HepG2 (cell line): ENCODE results near the gene NPY4R. TPM values are rescaled to one million over a fixed set of nuclear protein-coding genes. Genes with fewer than 3 reads are reported as not detected.
"Not testable (repeated sequence)": the region's sequence is repeated elsewhere in the genome, so short reads cannot be mapped to it uniquely, and the experiment has no call there.

ENCODE experiments used
- ATAC-seq: fragments of 200-7000 bp; cut with Tn5 transposase; 3 replicates; pipeline ENCODE4 v1.9.1; 2020; ENCODE audit warnings: mild to moderate bottlenecking, moderate library complexity
- Bru-seq: library from RNA; stranded (reverse); fragments of 400-500 nt; gene quantifications from one replicate; lab custom pipeline; 2021; lab: Mats Ljungman, UMichigan
- BruChase-seq, 2 experiments: library from RNA; stranded (reverse); fragments of 400-500 nt; gene quantifications; one replicate each; lab custom pipeline; 2021; lab: Mats Ljungman, UMichigan
- BruUV-seq: library from RNA; stranded (reverse); fragments of 400-500 nt; replicated peaks from 2 replicates; lab custom pipeline; 2021; lab: Mats Ljungman, UMichigan
- CTCF ChIA-PET: fragments of 300-600 bp; formaldehyde crosslinking; extraction: SDS; loops from one replicate; lab custom pipeline; 2021; ENCODE audit warnings: low total read pairs, inconsistent platforms, low intra/inter-chr PET ratio; lab: Yijun Ruan, JAX
- POLR2A ChIA-PET: fragments of 350-600 bp; sonication (Branson Sonifier 250); formaldehyde crosslinking; loops from one replicate; lab custom pipeline; 2020; ENCODE audit warnings: antibody characterized with exemption, inconsistent platforms; lab: Yijun Ruan, JAX
- DNase-seq: peaks from one replicate; pipeline ENCODE4 v3.0.0-alpha.2; 2015; ENCODE audit warnings: low spot score
- FAIRE-seq: peaks from 3 replicates; lab custom pipeline; 2011; peaks lifted over from hg19 to GRCh38; lab: Jason Lieb, UNC
- H2AFZ ChIP-seq: one replicate; pipeline ENCODE4 v1.6.1; 2011; ENCODE audit warnings: low read length, inconsistent platforms
- H3K27ac ChIP-seq: fragments of 300-600 bp; 3 replicates; pipeline ENCODE4 v1.8.0; 2011; ENCODE audit warnings: mixed run types, mild to moderate bottlenecking, mixed read lengths, low read length, inconsistent platforms; ENCODE audit not compliant: insufficient read depth; ENCODE audit errors: extremely low read length
- H3K27me3 ChIP-seq, 2 experiments: fragments of 200-600 bp in 1 of 2; 2 replicates in 1 of 2; 3 replicates in 1 of 2; pipeline versions ENCODE4 v1.6.0 to v1.8.0; 2011; ENCODE audit warnings: low read length in 2 of 2, mild to moderate bottlenecking in 2 of 2, moderate library complexity in 2 of 2, inconsistent platforms in 1 of 2; ENCODE audit not compliant: insufficient read depth in 2 of 2, control insufficient read depth in 1 of 2
- H3K36me3 ChIP-seq, 2 experiments: fragments of 200-600 bp in 1 of 2; replicated peaks in 1 of 2; 2 replicates in 1 of 2; 3 replicates in 1 of 2; pipeline versions ENCODE4 v1.5.1 to v1.8.0; 2011; ENCODE audit warnings: low read length in 2 of 2, inconsistent platforms in 1 of 2; ENCODE audit not compliant: insufficient read depth in 2 of 2, control insufficient read depth in 1 of 2
- H3K4me1 ChIP-seq: 2 replicates; pipeline ENCODE4 v1.5.1; 2012; ENCODE audit warnings: low read length, inconsistent platforms; ENCODE audit not compliant: insufficient read depth
- H3K4me2 ChIP-seq: 2 replicates; pipeline ENCODE4 v1.6.0; 2011; ENCODE audit warnings: low read depth, low read length, inconsistent platforms
- H3K4me3 ChIP-seq, 3 experiments: fragments of 200-600 bp in 1 of 3; sonication (generic), shearing (Covaris generic) in 1 of 3; replicated peaks in 1 of 3; 2 replicates each; pipeline ENCODE4 v1.5.1; 2011 to 2016; ENCODE audit warnings: low read length in 3 of 3, inconsistent platforms in 2 of 3, low read depth in 2 of 3, mild to moderate bottlenecking in 2 of 3, control low read depth in 1 of 3, mixed read lengths in 1 of 3; ENCODE audit not compliant: insufficient read depth in 1 of 3
- H3K79me2 ChIP-seq: one replicate; pipeline ENCODE4 v1.6.1; 2011; ENCODE audit warnings: low read length, inconsistent platforms; ENCODE audit not compliant: insufficient read depth
- H3K9ac ChIP-seq: 2 replicates; pipeline ENCODE4 v1.6.0; 2011; ENCODE audit warnings: mild to moderate bottlenecking, low read depth, low read length, inconsistent platforms; ENCODE audit not compliant: insufficient read depth
- H3K9me3 ChIP-seq: 2 replicates; pipeline ENCODE4 v1.5.1; 2012; ENCODE audit warnings: mild to moderate bottlenecking, low read length
- H4K20me1 ChIP-seq: 2 replicates; pipeline ENCODE4 v1.6.0; 2011; ENCODE audit warnings: inconsistent platforms, mild to moderate bottlenecking, low read length, moderate library complexity; ENCODE audit not compliant: insufficient read depth
- CREBL2 ChIP-seq: sonication (generic); formaldehyde crosslinking; IDR thresholded peaks from 2 replicates; pipeline ENCODE4 v1.8.1; 2023; ENCODE audit warnings: missing genetic modification reagents, mild to moderate bottlenecking, borderline replicate concordance
- IKZF4 ChIP-seq: sonication (generic); formaldehyde crosslinking; IDR thresholded peaks from 2 replicates; pipeline ENCODE4 v1.5.1; 2020; ENCODE audit warnings: borderline replicate concordance, mild to moderate bottlenecking, low read depth, missing genetic modification reagents; ENCODE audit errors: not compliant biosample characterization
- RARA ChIP-seq: IDR thresholded peaks from 2 replicates; pipeline ENCODE4 v1.6.1; 2016; ENCODE audit warnings: missing genetic modification reagents, missing compliant biosample characterization
- SIX1 ChIP-seq: sonication (generic); formaldehyde crosslinking; IDR thresholded peaks from 2 replicates; pipeline ENCODE4 v1.4.0; 2020; ENCODE audit warnings: missing genetic modification reagents, borderline replicate concordance
- TBL1XR1 ChIP-seq: fragments of 150-350 bp; IDR thresholded peaks from 2 replicates; pipeline ENCODE4 v1.6.1; 2014; ENCODE audit warnings: borderline replicate concordance, low read length; ENCODE audit not compliant: partially characterized antibody
- ZNF260 ChIP-seq: sonication (generic); formaldehyde crosslinking; IDR thresholded peaks from 2 replicates; pipeline ENCODE4 v1.4.0; 2020; ENCODE audit warnings: missing genetic modification reagents, low read depth, mild to moderate bottlenecking, borderline replicate concordance
- ZNF572 ChIP-seq: sonication (generic); formaldehyde crosslinking; IDR thresholded peaks from 2 replicates; pipeline ENCODE4 v1.5.1; 2020; ENCODE audit warnings: mild to moderate bottlenecking, missing genetic modification reagents
- ZNF589 ChIP-seq: sonication (generic); formaldehyde crosslinking; conservative IDR thresholded peaks from 2 replicates; pipeline ENCODE4 v1.8.0; 2022; ENCODE audit warnings: mild to moderate bottlenecking, moderate library complexity, missing genetic modification reagents
- ZNF713 ChIP-seq: sonication (generic); formaldehyde crosslinking; IDR thresholded peaks from 2 replicates; pipeline ENCODE4 v1.4.0; 2020; ENCODE audit warnings: mild to moderate bottlenecking, missing genetic modification reagents
- ZNF800 ChIP-seq: sonication (generic); formaldehyde crosslinking; IDR thresholded peaks from 2 replicates; pipeline ENCODE4 v1.4.0; 2020; ENCODE audit warnings: missing genetic modification reagents
- WGBS: methylation state at CpG from one replicate; pipeline ENCODE4 v1.1.6; 2017; ENCODE audit warnings: low lambda C conversion rate; 5-methylcytosine and 5-hydroxymethylcytosine counted together
- in situ Hi-C: cut with HindIII; loops from 2 replicates; pipeline ENCODE4 v1.10.0; 2017; ENCODE audit warnings: low pct_unique_long_range_greater_than_20kb; ENCODE audit not compliant: extremely low pct_ligation_motif_present
- intact Hi-C: fragments of 100-400 bp; cut with micrococcal nuclease; formaldehyde crosslinking; loops from one replicate; pipeline ENCODE4 v1.10.0; 2022; ENCODE audit not compliant: unreplicated experiment
- long read RNA-seq, 2 experiments: library from RNA in 1 of 2; library from polyadenylated mRNA in 1 of 2; stranded (forward) in 1 of 2; unstranded in 1 of 2; transcript quantifications; one replicate each; pipeline ENCODE4 v2.0.0, GENCODE V29; 2019 to 2022
- polyA minus RNA-seq, 3 experiments: library from RNA; depleted of rRNA, polyadenylated mRNA; stranded (reverse); fragments of >200 nt; gene quantifications; 2 replicates each; pipeline ENCODE4 v1.2.3, GENCODE V29; 2011; ENCODE audit warnings: low replicate concordance in 1 of 3
- polyA plus RNA-seq, 8 experiments: library from polyadenylated mRNA; depleted of rRNA in 3 of 8; stranded (reverse) in 7 of 8; unstranded in 1 of 8; fragments of >200 nt; fragmentation: Illumina TruSeq in 4 of 8; extraction: Trizol in 4 of 8; gene quantifications; 2 replicates each; pipeline versions ENCODE4 v1.2.1 to v1.2.3, GENCODE V29; 2011 to 2016; ENCODE audit warnings: low read depth in 4 of 8, missing spikeins in 1 of 8, mixed read lengths in 1 of 8; ENCODE audit not compliant: insufficient read depth in 1 of 8
- total RNA-seq, 5 experiments: library from RNA; depleted of rRNA; stranded (reverse); fragments of >200 nt; fragmentation: Illumina TruSeq; extraction: Trizol; gene quantifications; 2 replicates each; pipeline ENCODE4 v1.2.3, GENCODE V29; 2016; ENCODE audit warnings: low read depth in 1 of 5

Gene NPY4R
- not detected in 2 replicates for total RNA-seq (2016; rRNA removed; fragmentation: Illumina TruSeq; extraction: Trizol)
- total RNA-seq (2016; cell fraction: cytosol; rRNA removed; fragmentation: Illumina TruSeq; extraction: Trizol; ENCODE audit: low read depth): not detected in 2 replicates
- not detected in 2 replicates for total RNA-seq (2016; cell fraction: insoluble cytoplasmic fraction; rRNA removed; fragmentation: Illumina TruSeq; extraction: Trizol)
- total RNA-seq (2016; cell fraction: membrane; rRNA removed; fragmentation: Illumina TruSeq; extraction: Trizol): not detected in 2 replicates
- total RNA-seq (2016; cell fraction: nucleus; rRNA removed; fragmentation: Illumina TruSeq; extraction: Trizol): not detected in 2 replicates
- not detected in 2 replicates for polyA plus RNA-seq (2011; rRNA removed)
- not detected in 2 replicates for polyA plus RNA-seq (2011; cell fraction: cytosol; rRNA removed)
- polyA plus RNA-seq (2011; cell fraction: nucleus; rRNA removed): not detected in 2 replicates
- polyA plus RNA-seq (2012): not detected in 2 replicates
- not detected in 2 replicates for polyA plus RNA-seq (2016; cell fraction: cytosol; fragmentation: Illumina TruSeq; extraction: Trizol; ENCODE audit: low read depth)
- not detected in 2 replicates for polyA plus RNA-seq (2016; cell fraction: insoluble cytoplasmic fraction; fragmentation: Illumina TruSeq; extraction: Trizol; ENCODE audit: low read depth)
- polyA plus RNA-seq (2016; cell fraction: membrane; fragmentation: Illumina TruSeq; extraction: Trizol; ENCODE audit: low read depth): not detected in 2 replicates
- polyA plus RNA-seq (2016; cell fraction: nucleus; fragmentation: Illumina TruSeq; extraction: Trizol; ENCODE audit: insufficient read depth, low read depth): not detected in 2 replicates
- 29.0 TPM in 1 of 2 replicates, not detected in the other for polyA minus RNA-seq (2011; rRNA and poly(A)+ RNA removed; ENCODE audit: low replicate concordance)
- not detected in 2 replicates for polyA minus RNA-seq (2011; cell fraction: cytosol; rRNA and poly(A)+ RNA removed)
- not detected in 2 replicates for polyA minus RNA-seq (2011; cell fraction: nucleus; rRNA and poly(A)+ RNA removed)
- Bru-seq, nascent RNA: not detected
- not detected for BruChase-seq, experiment 1, labeled RNA remaining after a 6-hour chase
- not detected for BruChase-seq, experiment 2, labeled RNA remaining after a 2-hour chase
- long read RNA-seq, experiment 1: 0 reads
- long read RNA-seq, experiment 2: 0 reads

GRCh38 chr10:46465765-46466164 is at the start of gene NPY4R:
Gene NPY4R, minus strand, starts transcription at chr10:46465958. Its CDS starts 3,323 bp downstream, at chr10:46462635.
- DNase-seq, H3K4me1 ChIP-seq, H4K20me1 ChIP-seq, H3K4me2 ChIP-seq, BruUV-seq, H3K79me2 ChIP-seq, H3K4me3 ChIP-seq, H3K36me3 ChIP-seq, in situ Hi-C loops, H3K27me3 ChIP-seq, CTCF ChIA-PET, ATAC-seq, H3K27ac ChIP-seq, intact Hi-C loops, H3K9ac ChIP-seq, H3K9me3 ChIP-seq, POLR2A ChIA-PET, H2AFZ ChIP-seq, FAIRE-seq: not testable (repeated sequence)
- 0% methylated on average over 1 of the region's 36 CpGs for whole genome bisulfite sequencing

GRCh38 chr10:46515366-46515765 is 49.6 kb upstream of the NPY4R start:
- no peak overlapping the region for H3K9ac ChIP-seq
- no peaks in the 10 kb centered on the region for H3K4me1 ChIP-seq
- H3K27ac ChIP-seq: no peak overlapping the region
- intact Hi-C loops (no loop called here), in situ Hi-C loops (no loop called here)
- H2AFZ ChIP-seq: no peak overlapping the region
- H3K4me2 ChIP-seq: no peak overlapping the region
- H3K4me3 ChIP-seq: no peak overlapping the region
- DNase-seq (no peak), FAIRE-seq (no peak), ATAC-seq (no peak)
- POLR2A ChIA-PET: no interaction called here
- peaks cover 1 to 15% of the 10 kb centered on the region in 2 experiments; a peak in 3 of 5 replicates for H3K27me3 ChIP-seq
- H3K79me2 ChIP-seq: no peaks in the 10 kb centered on the region
- no peaks in the 10 kb centered on the region for H3K9me3 ChIP-seq
- BruUV-seq: no TSS peak
- no peaks in the 10 kb centered on the region for H3K36me3 ChIP-seq
- CTCF ChIA-PET: no interaction called here
- no peaks in the 10 kb centered on the region for H4K20me1 ChIP-seq
- TF ChIP-seq CREBL2 (CRISPR knock-in tag) (no peak), RARA (CRISPR knock-in tag) (no peak), ZNF800 (CRISPR knock-in tag) (no peak), ZNF572 (CRISPR knock-in tag) (no peak), IKZF4 (CRISPR knock-in tag) (no peak), ZNF260 (CRISPR knock-in tag) (no peak), TBL1XR1 (no peak), SIX1 (CRISPR knock-in tag) (no peak), ZNF713 (CRISPR knock-in tag) (no peak), ZNF589 (CRISPR knock-in tag) (no peak)
